Cardiac fibroblast (primary cell): ENCODE measurements around the gene SNRNP40.

Source experiments
- DNase-seq, 2 donors: peaks; one replicate each; pipeline versions ENCODE4 v3.0.0 to v3.0.0-alpha.2; 2010; ENCODE audit warnings: low read depth in 2 of 2
- H3K4me3 ChIP-seq, 2 donors: replicated peaks in 1 of 2; 1 replicate in 1 of 2; 2 replicates in 1 of 2; pipeline ENCODE4 v1.5.1; 2011; ENCODE audit warnings: low read depth in 2 of 2, low read length in 2 of 2, mild to moderate bottlenecking in 2 of 2, moderate library complexity in 1 of 2
- TF ChIP-seq, protein P1 (sequence below): IDR thresholded peaks from one replicate; pipeline ENCODE4 v1.5.1; 2011; ENCODE audit warnings: low read depth, mild to moderate bottlenecking, low read length, inconsistent platforms

Gene SNRNP40

DNA sequence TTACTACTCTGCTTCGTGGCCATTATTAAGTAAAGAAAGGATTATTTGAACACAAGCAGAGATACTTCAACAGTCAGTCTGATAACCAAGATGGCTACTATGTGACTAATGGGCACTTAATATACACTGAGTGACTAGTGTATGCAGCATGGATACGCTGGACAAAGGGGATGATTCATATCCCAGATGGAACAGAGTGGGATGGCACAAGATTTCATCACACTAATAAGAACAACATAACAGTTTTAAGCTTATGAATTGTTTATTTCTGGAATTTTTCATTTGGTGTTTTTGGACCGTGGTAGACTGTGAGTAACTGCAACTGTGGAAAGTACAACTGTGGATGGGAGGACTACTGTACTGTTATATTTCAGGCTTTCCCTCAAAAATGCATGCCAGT is 9.7 kb upstream of the SNRNP40 start:
- no peak overlapping the region for H3K4me3 ChIP-seq
- DNase-seq = peak; percentile 82 to 98
- TF ChIP-seq, protein P1, sequence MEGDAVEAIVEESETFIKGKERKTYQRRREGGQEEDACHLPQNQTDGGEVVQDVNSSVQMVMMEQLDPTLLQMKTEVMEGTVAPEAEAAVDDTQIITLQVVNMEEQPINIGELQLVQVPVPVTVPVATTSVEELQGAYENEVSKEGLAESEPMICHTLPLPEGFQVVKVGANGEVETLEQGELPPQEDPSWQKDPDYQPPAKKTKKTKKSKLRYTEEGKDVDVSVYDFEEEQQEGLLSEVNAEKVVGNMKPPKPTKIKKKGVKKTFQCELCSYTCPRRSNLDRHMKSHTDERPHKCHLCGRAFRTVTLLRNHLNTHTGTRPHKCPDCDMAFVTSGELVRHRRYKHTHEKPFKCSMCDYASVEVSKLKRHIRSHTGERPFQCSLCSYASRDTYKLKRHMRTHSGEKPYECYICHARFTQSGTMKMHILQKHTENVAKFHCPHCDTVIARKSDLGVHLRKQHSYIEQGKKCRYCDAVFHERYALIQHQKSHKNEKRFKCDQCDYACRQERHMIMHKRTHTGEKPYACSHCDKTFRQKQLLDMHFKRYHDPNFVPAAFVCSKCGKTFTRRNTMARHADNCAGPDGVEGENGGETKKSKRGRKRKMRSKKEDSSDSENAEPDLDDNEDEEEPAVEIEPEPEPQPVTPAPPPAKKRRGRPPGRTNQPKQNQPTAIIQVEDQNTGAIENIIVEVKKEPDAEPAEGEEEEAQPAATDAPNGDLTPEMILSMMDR = no peak

DNA sequence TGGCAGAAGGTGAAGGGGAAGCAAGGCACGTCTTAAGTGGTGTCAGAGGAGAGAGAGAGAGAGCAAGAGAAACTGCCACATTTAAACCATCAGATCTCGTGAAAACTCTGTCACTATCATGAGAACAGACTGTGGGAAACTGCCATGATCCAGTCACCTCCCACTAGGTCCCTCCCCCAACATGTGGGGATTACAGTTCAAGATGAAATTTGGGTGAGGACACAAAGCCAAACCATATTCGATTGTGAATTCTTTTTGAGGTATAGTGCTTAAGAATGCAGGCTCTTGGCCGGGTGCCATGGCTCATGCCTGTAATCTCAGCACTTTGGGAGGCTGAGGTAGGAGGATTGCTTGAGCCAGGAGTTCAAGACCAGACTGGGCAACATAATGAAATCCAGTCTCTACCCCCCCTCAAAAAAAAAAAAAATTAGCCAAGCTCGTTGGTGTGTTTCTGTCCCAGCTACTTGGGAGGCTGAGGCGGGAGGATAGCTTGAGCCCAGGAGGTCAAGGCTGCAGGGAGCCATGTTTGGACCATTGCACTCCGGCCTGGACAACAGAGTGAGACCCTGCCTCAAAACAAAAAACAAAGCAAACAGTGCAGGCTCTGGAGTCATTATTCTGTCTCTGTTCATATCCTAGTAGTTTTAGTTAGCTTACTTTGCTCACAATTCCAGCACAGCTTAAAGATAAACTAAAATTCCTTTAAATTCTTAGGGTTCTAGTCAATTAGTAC is 6.3 kb upstream of the SNRNP40 start:
- TF ChIP-seq, protein P1 = no peak
- no peak overlapping the region for H3K4me3 ChIP-seq
- peak; percentile 15 to 64 for DNase-seq

DNA sequence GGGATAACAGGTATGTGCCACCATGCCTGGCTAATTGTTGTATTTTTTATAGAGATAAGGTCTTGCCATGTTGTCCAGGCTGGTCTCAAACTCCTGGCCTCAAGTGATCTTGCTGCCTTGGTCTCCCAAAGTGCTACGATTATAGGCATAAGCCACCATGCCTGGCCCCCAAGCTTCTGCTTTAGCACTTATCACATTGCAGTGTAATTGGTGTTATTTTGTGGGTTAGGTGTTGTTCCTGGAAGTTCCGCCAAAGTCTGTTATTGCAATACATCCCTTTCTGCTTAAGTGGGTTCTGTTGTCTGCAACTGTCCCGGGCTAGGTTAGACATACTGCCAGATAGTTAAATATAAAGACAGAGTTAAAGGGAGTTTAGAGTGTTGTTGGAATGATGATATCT is 3.6 kb upstream of the SNRNP40 start:
- H3K4me3 ChIP-seq = no peak overlapping the region
- no peak for DNase-seq
- TF ChIP-seq, protein P1 = no peak

GRCh38 chr1:31299365-31299764 is 2.8 kb upstream of the SNRNP40 start:
- DNase-seq = peak in 1 of 2 donors; percentile 3
- no peak overlapping the region for H3K4me3 ChIP-seq
- TF ChIP-seq, protein P1 = no peak

DNA sequence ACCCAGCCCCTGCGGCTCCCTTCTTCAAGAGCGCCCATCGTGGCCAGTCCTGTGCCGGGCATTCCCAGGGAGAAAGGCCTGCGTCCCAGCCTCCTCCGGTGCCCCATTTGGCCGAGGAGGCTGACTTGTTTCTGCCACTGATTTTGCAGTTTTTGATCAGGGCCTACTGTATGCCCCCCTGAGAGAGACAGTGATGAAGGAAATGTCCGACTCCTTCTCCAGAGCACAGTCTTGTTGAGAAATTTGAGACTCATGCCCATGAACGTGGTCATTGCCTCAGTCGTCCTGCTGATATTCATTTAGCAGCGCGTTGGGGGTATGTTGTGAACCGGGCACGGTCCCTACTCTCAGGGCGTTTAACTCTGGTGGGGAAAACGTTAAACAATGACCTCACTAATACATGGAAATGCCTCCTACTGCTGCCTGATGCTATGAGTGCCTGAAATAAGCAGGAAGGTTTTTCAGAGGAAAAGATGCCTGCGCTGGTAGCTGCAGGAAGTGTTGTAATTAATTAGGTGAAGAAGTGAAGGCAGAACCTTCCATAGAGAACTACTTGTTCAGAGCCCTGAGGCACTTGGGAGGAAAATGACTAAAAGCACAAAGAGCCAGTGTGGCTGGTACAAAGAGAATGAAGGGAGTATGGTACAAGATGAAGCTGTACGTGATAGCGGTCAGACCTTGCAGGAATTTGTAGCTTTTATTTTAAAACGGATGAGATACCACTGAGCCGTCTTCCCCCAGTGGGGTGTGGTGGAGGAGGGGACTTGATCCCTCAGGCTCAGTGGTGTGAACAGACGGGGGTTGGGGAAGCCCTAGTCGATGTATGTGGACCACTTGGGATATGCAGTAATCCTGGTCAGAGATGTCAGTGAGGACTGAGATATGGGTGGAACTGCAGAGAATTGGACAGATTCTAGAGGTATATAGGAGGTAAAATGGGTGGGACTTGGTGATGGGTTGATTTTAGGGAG is 974 bp upstream of the SNRNP40 start:
- TF ChIP-seq, protein P1 = no peak
- DNase-seq = peak; percentile 24 to 28
- peak overlapping the region; percentile 85 to 99 for H3K4me3 ChIP-seq

- H3K4me3 ChIP-seq = peak overlapping the region; percentile 85 to 99
- DNase-seq = peak in 1 of 2 donors; percentile 4
- TF ChIP-seq, protein P1 = no peak
These were observed 608 bp downstream of the SNRNP40 start for GRCh38 chr1:31295874-31296485.
